ENCODE measurements around the gene AFDN. TPM values are rescaled to one million over a fixed set of nuclear protein-coding genes. Genes with fewer than 3 reads are reported as not detected.
A peak's percentile ranks its signal among the peaks of the same experiment; 100 is the strongest.

Gene AFDN
- total RNA-seq, 6 donors from 2014 or later, result 149 to 517 (median 265) TPM

DNA sequence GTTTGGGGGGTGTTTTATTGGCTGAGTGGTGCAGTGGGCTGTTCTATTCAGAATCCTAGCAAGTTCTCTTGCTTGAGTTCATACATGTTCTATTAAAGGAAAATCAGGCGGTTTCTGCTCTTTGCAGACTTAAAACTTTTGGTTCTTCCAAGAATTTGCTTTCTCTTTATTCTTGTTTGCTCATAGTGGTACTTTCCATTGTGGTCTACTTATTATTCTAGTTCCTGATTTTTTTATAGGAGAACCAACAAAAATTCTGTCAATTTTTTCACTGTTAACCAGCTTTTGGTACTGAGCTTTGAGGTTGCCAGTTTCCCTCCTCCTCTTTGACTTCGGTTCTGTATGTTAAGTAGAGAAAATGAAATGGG lies 6.7 kb downstream of the AFDN start:
- 41 to 45% methylated on average over 2 of the region's 2 CpGs for WGBS, 2 donors

DNA sequence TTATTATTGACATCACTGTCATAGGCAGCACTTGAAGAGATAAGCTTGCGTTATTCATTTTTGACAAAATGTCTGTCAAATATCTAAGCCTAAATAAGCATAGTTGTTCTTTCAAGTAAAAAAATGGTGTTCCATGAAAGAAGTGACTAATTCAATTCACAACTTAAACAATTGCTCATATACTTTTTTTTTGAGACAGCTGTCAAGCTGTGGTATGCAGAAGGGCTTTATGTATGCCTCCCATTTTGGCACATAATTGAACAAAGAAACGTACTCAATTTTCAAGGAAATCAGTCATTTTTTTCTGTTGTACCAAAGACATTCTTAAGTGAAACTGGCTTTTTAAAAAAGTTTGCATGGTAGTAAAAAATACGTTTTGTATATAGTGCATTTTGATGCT lies 8.5 kb downstream of the AFDN start:
- Histone ChIP-seq H3K9me3 (no peaks in the 10 kb centered on the region), H3K36me3 (no peaks in the 10 kb centered on the region), H3K4me1 (peaks cover 39 to 49% (median 42%) of the 10 kb centered on the region in 4 donors), H3K27ac (no peak overlapping the region), H3K27me3 (no peaks in the 10 kb centered on the region), H3K4me3 (no peak overlapping the region)
- WGBS, 2 donors, result 73 to 82% methylated on average over 3 of the region's 3 CpGs
- TF ChIP-seq CTCF (IDR thresholded peaks at IDR 0.05), result no peak
- no peak for DNase-seq
- no peak for ATAC-seq (ENCODE audit: low FRiP score in 2 of 2)

More for the DNA sequence above, 6.7 kb downstream of the AFDN start:
- TF ChIP-seq POLR2AphosphoS5 (IDR thresholded peaks at IDR 0.05) (no peak), CTCF (IDR thresholded peaks at IDR 0.05) (no peak), POLR2A (IDR thresholded peaks at IDR 0.05) (no peak), EP300 (IDR thresholded peaks at IDR 0.05) (no peak)
- H3K9me3 ChIP-seq, result no peaks in the 10 kb centered on the region
- H3K36me3 ChIP-seq, result no peaks in the 10 kb centered on the region
- DNase-seq, result no peak
- H3K4me1 ChIP-seq, result peaks cover 36 to 56% (median 42%) of the 10 kb centered on the region in 4 donors
- peak overlapping the region in 1 of 4 donors; percentile 13 for H3K4me3 ChIP-seq
- no peak for ATAC-seq (ENCODE audit: low FRiP score in 2 of 2)
- H3K27me3 ChIP-seq, result no peaks in the 10 kb centered on the region
- peak overlapping the region; percentile 26 to 73 (median 61) for H3K27ac ChIP-seq

GRCh38 chr6:167836721-167837120 lies 10.0 kb downstream of the AFDN start:
- no peaks in the 10 kb centered on the region for H3K9me3 ChIP-seq
- DNase-seq (no peak), ATAC-seq (ENCODE audit: low FRiP score in 2 of 2) (no peak)
- no peak for TF ChIP-seq EP300 (IDR thresholded peaks at IDR 0.05)
- no peak for TF ChIP-seq CTCF (IDR thresholded peaks at IDR 0.05)
- no peak for TF ChIP-seq POLR2A (IDR thresholded peaks at IDR 0.05)
- peaks cover 39 to 50% (median 42%) of the 10 kb centered on the region in 4 donors for H3K4me1 ChIP-seq
- H3K36me3 ChIP-seq, result no peaks in the 10 kb centered on the region
- WGBS, 2 donors, result 73 to 78% methylated on average over 3 of the region's 3 CpGs
- H3K4me3 ChIP-seq, result no peak overlapping the region
- no peak overlapping the region for H3K27ac ChIP-seq
- H3K27me3 ChIP-seq, result no peaks in the 10 kb centered on the region

- WGBS, 2 donors, result 90 to 95% methylated on average over 6 of the region's 6 CpGs
- no peaks in the 10 kb centered on the region for H3K36me3 ChIP-seq
- no peak overlapping the region for H3K27ac ChIP-seq
- no peak for TF ChIP-seq POLR2AphosphoS5 (IDR thresholded peaks at IDR 0.05)
- no peak for TF ChIP-seq POLR2A (IDR thresholded peaks at IDR 0.05)
- no peak for TF ChIP-seq EP300 (IDR thresholded peaks at IDR 0.05)
- TF ChIP-seq CTCF (IDR thresholded peaks at IDR 0.05), result no peak
- peaks cover 29 to 52% (median 36%) of the 10 kb centered on the region in 4 donors for H3K4me1 ChIP-seq
- no peaks in the 10 kb centered on the region for H3K9me3 ChIP-seq
- DNase-seq (no peak), ATAC-seq (ENCODE audit: low FRiP score in 2 of 2) (no peak)
- no peaks in the 10 kb centered on the region for H3K27me3 ChIP-seq
- no peak overlapping the region for H3K4me3 ChIP-seq
These were observed 11.6 kb downstream of the AFDN start for GRCh38 chr6:167838207-167838748.

DNA sequence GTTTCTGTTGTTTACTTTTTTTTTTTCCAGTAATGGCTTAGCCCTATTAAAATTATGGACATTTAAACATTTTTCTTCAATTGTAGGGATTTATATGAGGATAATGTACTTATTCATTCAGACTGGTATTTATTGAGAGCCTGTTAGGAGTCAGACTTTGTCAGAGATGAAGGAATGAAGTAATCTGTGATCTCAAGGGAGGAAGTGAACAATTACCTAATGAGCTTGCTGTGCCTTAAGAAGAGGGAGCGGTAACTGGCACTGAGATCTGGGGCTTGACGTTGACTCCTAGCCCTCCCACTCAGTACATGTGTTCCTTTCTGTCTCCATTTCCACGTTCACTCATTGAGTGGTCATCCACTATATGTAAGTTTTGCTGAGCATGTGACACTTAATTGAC lies 12.6 kb downstream of the AFDN start:
- Histone ChIP-seq H3K4me3 (no peak overlapping the region), H3K27ac (peak overlapping the region in 1 of 4 donors; percentile 15), H3K9me3 (no peaks in the 10 kb centered on the region), H3K4me1 (peaks cover 24 to 50% (median 30%) of the 10 kb centered on the region in 4 donors), H3K27me3 (no peaks in the 10 kb centered on the region), H3K36me3 (no peaks in the 10 kb centered on the region)
- 63 to 66% methylated on average over 3 of the region's 3 CpGs for WGBS, 2 donors
- peak in 1 of 2 donors; percentile 75 for ATAC-seq (ENCODE audit: low FRiP score in 2 of 2)
- DNase-seq, result no peak
- TF ChIP-seq POLR2AphosphoS5 (IDR thresholded peaks at IDR 0.05) (no peak), EP300 (IDR thresholded peaks at IDR 0.05) (no peak), CTCF (IDR thresholded peaks at IDR 0.05) (no peak), POLR2A (IDR thresholded peaks at IDR 0.05) (no peak)

Data from upper lobe of left lung (tissue), 6 donors.